GM23248 (cell line): ENCODE data around the gene JAM2. TPM values are rescaled to one million over a fixed set of nuclear protein-coding genes. Genes with fewer than 3 reads are reported as not detected.
"Not testable (repeated sequence)": the region's sequence is repeated elsewhere in the genome, so short reads cannot be mapped to it uniquely, and the experiment has no call there.

ENCODE experiments used
- DNase-seq: peaks from one replicate; pipeline ENCODE4 v3.0.0-alpha.2; 2015
- H2AFZ ChIP-seq: fragments of 200-600 bp; sonication (generic); 2 replicates; pipeline ENCODE4 v1.6.1; 2016; ENCODE audit warnings: antibody characterized with exemption
- H3F3A ChIP-seq: fragments of 200-600 bp; sonication (generic); 2 replicates; pipeline ENCODE4 v1.6.1; 2016; ENCODE audit warnings: mild to moderate bottlenecking, antibody characterized with exemption, mixed run types; ENCODE audit not compliant: insufficient read depth
- H3K27ac ChIP-seq: fragments of 200-600 bp; sonication (generic); 2 replicates; pipeline ENCODE4 v1.5.1; 2016; ENCODE audit warnings: mild to moderate bottlenecking
- H3K27me3 ChIP-seq: fragments of 200-600 bp; sonication (generic); replicated peaks from 2 replicates; pipeline ENCODE4 v1.6.1; 2016; ENCODE audit warnings: mild to moderate bottlenecking; ENCODE audit not compliant: insufficient read depth
- H3K36me3 ChIP-seq: fragments of 200-600 bp; sonication (generic); 2 replicates; pipeline ENCODE4 v1.6.1; 2016; ENCODE audit warnings: low read depth, mild to moderate bottlenecking
- H3K4me1 ChIP-seq: fragments of 200-600 bp; sonication (generic); 2 replicates; pipeline ENCODE4 v1.6.1; 2016; ENCODE audit warnings: mild to moderate bottlenecking; ENCODE audit not compliant: insufficient read depth
- H3K4me2 ChIP-seq: fragments of 200-600 bp; sonication (generic); one replicate; pipeline ENCODE4 v1.6.1; 2016; ENCODE audit warnings: mild to moderate bottlenecking; ENCODE audit not compliant: unreplicated experiment
- H3K4me3 ChIP-seq: fragments of 200-600 bp; sonication (generic); 2 replicates; pipeline ENCODE4 v1.5.1; 2016; ENCODE audit warnings: mild to moderate bottlenecking
- H3K79me2 ChIP-seq: fragments of 200-600 bp; sonication (generic); 2 replicates; pipeline ENCODE4 v1.6.1; 2016; ENCODE audit warnings: mild to moderate bottlenecking; ENCODE audit not compliant: insufficient read depth
- H3K9ac ChIP-seq: fragments of 200-600 bp; sonication (generic); 2 replicates; pipeline ENCODE4 v1.6.1; 2016; ENCODE audit warnings: mild to moderate bottlenecking
- H3K9me2 ChIP-seq: fragments of 200-600 bp; sonication (generic); 2 replicates; pipeline ENCODE4 v1.6.1; 2016; ENCODE audit warnings: mixed run types, mild to moderate bottlenecking, moderate library complexity; ENCODE audit not compliant: insufficient read depth
- H3K9me3 ChIP-seq: fragments of 200-600 bp; sonication (generic); one replicate; pipeline ENCODE4 v1.6.1; 2017; ENCODE audit warnings: low read depth
- H4K20me1 ChIP-seq: fragments of 200-600 bp; sonication (generic); 2 replicates; pipeline ENCODE4 v1.6.0; 2016; ENCODE audit not compliant: insufficient read depth
- EZH2 ChIP-seq: fragments of 200-600 bp; sonication (generic); IDR thresholded peaks from 2 replicates; pipeline ENCODE4 v1.6.1; 2018; ENCODE audit warnings: antibody characterized with exemption, mild to moderate bottlenecking; ENCODE audit not compliant: insufficient read depth, poor library complexity, severe bottlenecking
- EZH2phosphoT487 ChIP-seq: fragments of 200-600 bp; sonication (generic); IDR thresholded peaks from 2 replicates; pipeline ENCODE4 v1.6.1; 2018; ENCODE audit warnings: antibody characterized with exemption, moderate library complexity, mild to moderate bottlenecking, low read depth; ENCODE audit not compliant: insufficient read depth
- WGBS, 2 experiments: methylation state at CpG; one replicate each; pipeline ENCODE4 v1.1.6; 2015 to 2017; ENCODE audit warnings: low lambda C conversion rate in 2 of 2, low coverage in 1 of 2; ENCODE audit errors: missing lambda C conversion rate in 2 of 2; 5-methylcytosine and 5-hydroxymethylcytosine counted together
- in situ Hi-C: fragments of 300-500 bp; cut with MboI; formaldehyde crosslinking; loops from 2 replicates; pipeline ENCODE4 v1.15.0; 2020
- polyA plus RNA-seq: library from polyadenylated mRNA; unstranded; fragments of >200 nt; fragmentation: Nextera tagmentation; extraction: Ambion mirVana; gene quantifications from 2 replicates; pipeline ENCODE4 v1.2.1, GENCODE V29; 2016
- total RNA-seq: library from RNA; depleted of rRNA; stranded (reverse); fragments of >200 nt; shearing (Covaris generic); gene quantifications from 2 replicates; pipeline ENCODE4 v1.2.3, GENCODE V29; 2014

Gene JAM2
- total and polyA plus RNA-seq, 2 experiments from 2014 or later = 1.9 TPM

DNA sequence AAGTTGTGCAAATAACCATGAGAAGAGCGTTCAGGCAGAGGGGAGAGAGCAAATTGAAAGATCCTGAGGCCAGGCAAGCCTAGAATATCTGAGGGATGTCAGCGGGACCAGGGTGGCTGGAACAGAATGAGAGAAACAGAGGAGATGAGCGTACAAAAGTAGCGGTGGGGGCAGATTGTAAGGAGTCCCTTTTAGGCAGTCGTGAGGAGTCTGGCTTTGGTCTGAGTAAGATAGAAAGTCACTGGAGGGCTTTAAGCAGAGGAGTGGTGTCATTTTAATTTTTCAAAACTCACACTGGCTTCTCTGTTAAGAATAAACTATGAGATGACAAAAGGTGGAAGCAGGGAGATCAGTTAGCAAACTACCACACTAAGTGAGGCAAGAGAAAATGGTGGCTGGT, 71.5 kb downstream of the JAM2 start:
- H3K4me1 ChIP-seq = no peaks in the 10 kb centered on the region
- no peaks in the 10 kb centered on the region for H3K9me2 ChIP-seq
- H3K27ac ChIP-seq = no peak overlapping the region
- no peaks in the 10 kb centered on the region for H3K27me3 ChIP-seq
- H3K4me2 ChIP-seq = no peak overlapping the region
- no peaks in the 10 kb centered on the region for H3K79me2 ChIP-seq
- H3K9me3 ChIP-seq = no peaks in the 10 kb centered on the region
- TF ChIP-seq EZH2 = no peak
- TF ChIP-seq EZH2phosphoT487 = no peak
- in situ Hi-C loops = loop anchor here (5.0 kb wide), 1 partner anchor 98 kb away; no protein-coding TSS in a partner anchor
- 93 to 95% methylated on average over 5 of the region's 5 CpGs for WGBS, 2 experiments
- no peak for DNase-seq
- no peak overlapping the region for H2AFZ ChIP-seq
- H3K9ac ChIP-seq = no peak overlapping the region
- no peaks in the 10 kb centered on the region for H3F3A ChIP-seq
- H3K36me3 ChIP-seq = no peaks in the 10 kb centered on the region
- no peak overlapping the region for H3K4me3 ChIP-seq
- H4K20me1 ChIP-seq = no peaks in the 10 kb centered on the region

DNA sequence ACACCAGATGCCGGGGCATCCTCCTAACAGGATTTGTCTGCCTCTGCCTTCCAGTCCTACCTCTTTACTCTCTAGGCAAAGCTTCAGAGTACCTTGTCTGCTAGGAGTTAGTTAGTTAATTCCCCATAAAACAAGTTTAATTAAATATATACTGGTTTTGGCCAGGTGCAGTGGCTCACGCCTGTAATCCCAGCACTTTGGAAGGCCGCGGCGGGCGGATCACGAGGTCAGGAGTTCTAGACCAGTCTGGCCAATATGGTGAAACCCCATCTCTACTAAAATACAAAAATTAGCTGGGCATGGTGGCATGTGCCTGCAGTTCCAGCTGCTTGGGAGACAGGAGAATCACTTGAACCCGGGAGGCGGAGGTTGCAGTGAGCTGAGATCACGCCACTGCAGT, 75.0 kb downstream of the JAM2 start:
- not testable (repeated sequence) for H3K4me1 ChIP-seq, H3F3A ChIP-seq, H2AFZ ChIP-seq, H3K79me2 ChIP-seq, H4K20me1 ChIP-seq, DNase-seq, H3K4me3 ChIP-seq, H3K27me3 ChIP-seq, H3K4me2 ChIP-seq, H3K9me2 ChIP-seq, H3K27ac ChIP-seq, H3K9me3 ChIP-seq, H3K9ac ChIP-seq, H3K36me3 ChIP-seq
- WGBS, 2 experiments = 95 to 96% methylated on average over 10 of the region's 10 CpGs
- in situ Hi-C loops = loop anchor here (5.0 kb wide), 1 partner anchor 102 kb away; no protein-coding TSS in a partner anchor

GRCh38 chr21:25717491-25718147, 78.6 kb downstream of the JAM2 start:
- H3K79me2 ChIP-seq = no peaks in the 10 kb centered on the region
- TF ChIP-seq EZH2 = no peak
- TF ChIP-seq EZH2phosphoT487 = no peak
- H3K9me2 ChIP-seq = no peaks in the 10 kb centered on the region
- no peaks in the 10 kb centered on the region for H3K4me1 ChIP-seq
- no peak overlapping the region for H3K9ac ChIP-seq
- H3K27ac ChIP-seq = no peak overlapping the region
- DNase-seq = peak; percentile 50
- H3F3A ChIP-seq = 0 out of 2 replicates have a peak, but pooled peaks cover 9% of the 10 kb centered on the region
- H3K4me3 ChIP-seq = no peak overlapping the region
- H3K9me3 ChIP-seq = no peaks in the 10 kb centered on the region
- peaks cover 8% of the 10 kb centered on the region for H3K36me3 ChIP-seq
- H3K4me2 ChIP-seq = no peak overlapping the region
- H3K27me3 ChIP-seq = no peaks in the 10 kb centered on the region
- no peak overlapping the region for H2AFZ ChIP-seq
- in situ Hi-C loops = no loop called here
- WGBS, 2 experiments = 81 to 86% methylated on average over 5 of the region's 5 CpGs
- no peaks in the 10 kb centered on the region for H4K20me1 ChIP-seq

GRCh38 chr21:25721987-25722386, 82.9 kb downstream of the JAM2 start:
- no peak for TF ChIP-seq EZH2phosphoT487
- no peak for TF ChIP-seq EZH2
- Histone ChIP-seq H3K9me2 (no peaks in the 10 kb centered on the region), H3K27me3 (no peaks in the 10 kb centered on the region), H3F3A (0 out of 2 replicates have a peak, but pooled peaks cover 9% of the 10 kb centered on the region), H3K4me3 (no peak overlapping the region), H3K36me3 (peaks cover 42% of the 10 kb centered on the region), H3K9me3 (no peaks in the 10 kb centered on the region), H3K4me1 (no peaks in the 10 kb centered on the region), H2AFZ (no peak overlapping the region), H4K20me1 (no peaks in the 10 kb centered on the region), H3K9ac (no peak overlapping the region), H3K79me2 (peaks cover 12% of the 10 kb centered on the region), H3K27ac (no peak overlapping the region), H3K4me2 (no peak overlapping the region)
- DNase-seq = no peak
- 97 to 100% methylated on average over 3 of the region's 3 CpGs for WGBS, 2 experiments
- in situ Hi-C loops = no loop called here

- 95 to 98% methylated on average over 3 of the region's 3 CpGs for WGBS, 2 experiments
- no peak overlapping the region for H3K4me2 ChIP-seq
- H3K27me3 ChIP-seq = no peaks in the 10 kb centered on the region
- DNase-seq = no peak
- no peaks in the 10 kb centered on the region for H3K4me1 ChIP-seq
- peaks cover 19% of the 10 kb centered on the region for H3K79me2 ChIP-seq
- no peaks in the 10 kb centered on the region for H3K9me2 ChIP-seq
- peaks cover 46% of the 10 kb centered on the region for H3K36me3 ChIP-seq
- no peaks in the 10 kb centered on the region for H4K20me1 ChIP-seq
- no peak overlapping the region for H2AFZ ChIP-seq
- no peak overlapping the region for H3K27ac ChIP-seq
- no peak overlapping the region for H3K9ac ChIP-seq
- no peaks in the 10 kb centered on the region for H3K9me3 ChIP-seq
- H3K4me3 ChIP-seq = no peak overlapping the region
- in situ Hi-C loops = no loop called here
- TF ChIP-seq EZH2 (no peak), EZH2phosphoT487 (no peak)
- 0 out of 2 replicates have a peak, but pooled peaks cover 10% of the 10 kb centered on the region for H3F3A ChIP-seq
Measured at GRCh38 chr21:25722631-25723030, 83.6 kb downstream of the JAM2 start.
